ENCODE results near the gene SLC6A3. TPM values are rescaled to one million over a fixed set of nuclear protein-coding genes. Genes with fewer than 3 reads are reported as not detected.
A peak's percentile ranks its signal among the peaks of the same experiment; 100 is the strongest.

Gene SLC6A3
- total RNA-seq, 1 donor from 2014 or later: not detected

- H3K27me3 Mint-ChIP-seq (ENCODE audit: unreplicated experiment): peaks cover 27% of the 10 kb centered on the region
- no peaks in the 10 kb centered on the region for H3K36me3 Mint-ChIP-seq (ENCODE audit: unreplicated experiment)
- no peak for DNase-seq (ENCODE audit: extremely low spot score, unreplicated experiment)
- no peak overlapping the region for H3K27ac Mint-ChIP-seq (ENCODE audit: unreplicated experiment)
- TF ChIP-seq, protein P1, sequence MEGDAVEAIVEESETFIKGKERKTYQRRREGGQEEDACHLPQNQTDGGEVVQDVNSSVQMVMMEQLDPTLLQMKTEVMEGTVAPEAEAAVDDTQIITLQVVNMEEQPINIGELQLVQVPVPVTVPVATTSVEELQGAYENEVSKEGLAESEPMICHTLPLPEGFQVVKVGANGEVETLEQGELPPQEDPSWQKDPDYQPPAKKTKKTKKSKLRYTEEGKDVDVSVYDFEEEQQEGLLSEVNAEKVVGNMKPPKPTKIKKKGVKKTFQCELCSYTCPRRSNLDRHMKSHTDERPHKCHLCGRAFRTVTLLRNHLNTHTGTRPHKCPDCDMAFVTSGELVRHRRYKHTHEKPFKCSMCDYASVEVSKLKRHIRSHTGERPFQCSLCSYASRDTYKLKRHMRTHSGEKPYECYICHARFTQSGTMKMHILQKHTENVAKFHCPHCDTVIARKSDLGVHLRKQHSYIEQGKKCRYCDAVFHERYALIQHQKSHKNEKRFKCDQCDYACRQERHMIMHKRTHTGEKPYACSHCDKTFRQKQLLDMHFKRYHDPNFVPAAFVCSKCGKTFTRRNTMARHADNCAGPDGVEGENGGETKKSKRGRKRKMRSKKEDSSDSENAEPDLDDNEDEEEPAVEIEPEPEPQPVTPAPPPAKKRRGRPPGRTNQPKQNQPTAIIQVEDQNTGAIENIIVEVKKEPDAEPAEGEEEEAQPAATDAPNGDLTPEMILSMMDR (IDR thresholded peaks at IDR 0.05): no peak
- peaks cover 7% of the 10 kb centered on the region for H3K9me3 Mint-ChIP-seq (ENCODE audit: unreplicated experiment)
- no peak overlapping the region for H3K4me3 Mint-ChIP-seq (ENCODE audit: unreplicated experiment)
- H3K4me1 Mint-ChIP-seq (ENCODE audit: unreplicated experiment): peaks cover 2% of the 10 kb centered on the region
These were observed 3.9 kb downstream of the SLC6A3 start for GRCh38 chr5:1441166-1441865.

- H3K4me1 Mint-ChIP-seq (ENCODE audit: unreplicated experiment): peaks cover 2% of the 10 kb centered on the region
- TF ChIP-seq, protein P1 (IDR thresholded peaks at IDR 0.05): no peak
- no peaks in the 10 kb centered on the region for H3K36me3 Mint-ChIP-seq (ENCODE audit: unreplicated experiment)
- no peak overlapping the region for H3K27ac Mint-ChIP-seq (ENCODE audit: unreplicated experiment)
- H3K4me3 Mint-ChIP-seq (ENCODE audit: unreplicated experiment): no peak overlapping the region
- peaks cover 27% of the 10 kb centered on the region for H3K27me3 Mint-ChIP-seq (ENCODE audit: unreplicated experiment)
- no peak for DNase-seq (ENCODE audit: extremely low spot score, unreplicated experiment)
- H3K9me3 Mint-ChIP-seq (ENCODE audit: unreplicated experiment): peaks cover 7% of the 10 kb centered on the region
These were observed 5.1 kb downstream of the SLC6A3 start for GRCh38 chr5:1440098-1440493.

GRCh38 chr5:1439388-1440097 is 5.7 kb downstream of the SLC6A3 start:
- DNase-seq (ENCODE audit: extremely low spot score, unreplicated experiment): peak; percentile 80
- Mint-ChIP-seq H3K36me3 (ENCODE audit: unreplicated experiment) (no peaks in the 10 kb centered on the region), H3K4me3 (ENCODE audit: unreplicated experiment) (no peak overlapping the region), H3K9me3 (ENCODE audit: unreplicated experiment) (peaks cover 9% of the 10 kb centered on the region), H3K27me3 (ENCODE audit: unreplicated experiment) (peaks cover 24% of the 10 kb centered on the region), H3K27ac (ENCODE audit: unreplicated experiment) (no peak overlapping the region), H3K4me1 (ENCODE audit: unreplicated experiment) (peaks cover 2% of the 10 kb centered on the region)
- TF ChIP-seq, protein P1 (IDR thresholded peaks at IDR 0.05): no peak

- Mint-ChIP-seq H3K9me3 (ENCODE audit: unreplicated experiment) (peaks cover 12% of the 10 kb centered on the region), H3K27me3 (ENCODE audit: unreplicated experiment) (peaks cover 18% of the 10 kb centered on the region)
- TF ChIP-seq, protein P1 (IDR thresholded peaks at IDR 0.05): no peak
These were observed 6.4 kb downstream of the SLC6A3 start for GRCh38 chr5:1438871-1439270.

DNA sequence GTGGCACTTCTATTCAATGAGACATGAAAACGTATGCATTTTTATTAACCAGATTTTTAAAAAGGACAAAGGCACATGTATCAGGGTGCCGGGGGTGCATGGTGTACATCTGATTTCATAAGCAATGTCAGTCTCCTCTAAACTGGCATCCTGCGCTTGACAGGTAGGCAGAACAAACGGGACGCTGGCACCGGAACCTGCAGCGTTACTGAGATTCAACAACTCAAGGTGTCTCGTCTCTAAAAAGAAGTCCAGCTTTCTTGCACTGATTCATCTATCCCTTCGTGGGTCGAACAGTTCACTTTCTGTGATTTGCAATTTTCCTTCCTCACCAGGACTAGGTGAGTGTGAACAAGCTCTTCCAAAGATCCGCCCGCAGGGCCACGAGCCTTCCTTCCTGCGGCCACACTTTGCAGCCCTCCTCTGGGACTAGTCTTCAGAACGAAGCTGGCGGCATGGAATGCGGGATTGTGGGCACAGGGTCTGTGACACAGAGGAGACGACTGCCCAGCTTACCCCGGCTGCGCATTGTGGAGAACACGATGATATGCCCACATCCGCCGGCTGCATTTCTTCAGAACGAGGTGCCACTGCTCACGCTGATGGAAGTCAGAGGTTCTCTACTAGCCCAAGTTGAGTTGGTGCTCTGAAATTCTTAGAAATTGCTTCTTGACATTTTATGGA is 7.2 kb downstream of the SLC6A3 start:
- Mint-ChIP-seq H3K27ac (ENCODE audit: unreplicated experiment) (no peak overlapping the region), H3K27me3 (ENCODE audit: unreplicated experiment) (peaks cover 10% of the 10 kb centered on the region), H3K9me3 (ENCODE audit: unreplicated experiment) (peaks cover 18% of the 10 kb centered on the region), H3K4me3 (ENCODE audit: unreplicated experiment) (no peak overlapping the region), H3K36me3 (ENCODE audit: unreplicated experiment) (no peaks in the 10 kb centered on the region), H3K4me1 (ENCODE audit: unreplicated experiment) (no peaks in the 10 kb centered on the region)
- peak; percentile 77 for DNase-seq (ENCODE audit: extremely low spot score, unreplicated experiment)
- TF ChIP-seq, protein P1 (IDR thresholded peaks at IDR 0.05): no peak

More at GRCh38 chr5:1438871-1439270, 6.4 kb downstream of the SLC6A3 start:
- Mint-ChIP-seq H3K27ac (ENCODE audit: unreplicated experiment) (no peak overlapping the region), H3K4me3 (ENCODE audit: unreplicated experiment) (no peak overlapping the region), H3K36me3 (ENCODE audit: unreplicated experiment) (no peaks in the 10 kb centered on the region), H3K4me1 (ENCODE audit: unreplicated experiment) (no peaks in the 10 kb centered on the region)
- DNase-seq (ENCODE audit: extremely low spot score, unreplicated experiment): peak; percentile 83
